HEK293 (cell line): ENCODE results near the gene AMZ2.

Source experiments
- GLI2 ChIP-seq: fragments of 450-650 bp; formaldehyde crosslinking; IDR thresholded peaks from 2 replicates; pipeline ENCODE4; 2017; ENCODE audit warnings: missing biosample characterization, missing genetic modification characterization, low read depth, borderline replicate concordance
- GLIS2 ChIP-seq: fragments of 450-650 bp; formaldehyde crosslinking; IDR thresholded peaks from 2 replicates; pipeline ENCODE4 v1.5.1; 2016; ENCODE audit warnings: missing biosample characterization, missing genetic modification characterization
- KLF10 ChIP-seq: fragments of 450-650 bp; IDR thresholded peaks from 2 replicates; pipeline ENCODE4 v1.5.1; 2018; ENCODE audit warnings: missing biosample characterization, mild to moderate bottlenecking, missing genetic modification characterization
- OVOL3 ChIP-seq: fragments of 450-650 bp; formaldehyde crosslinking; IDR thresholded peaks from 2 replicates; pipeline ENCODE4 v1.5.1; 2016; ENCODE audit warnings: missing biosample characterization, missing genetic modification characterization
- SCRT1 ChIP-seq: fragments of 450-650 bp; formaldehyde crosslinking; IDR thresholded peaks from 2 replicates; pipeline ENCODE4 v1.5.1; 2016; ENCODE audit warnings: missing biosample characterization, missing genetic modification characterization, borderline replicate concordance
- SP7 ChIP-seq: fragments of 450-650 bp; formaldehyde crosslinking; IDR thresholded peaks from 2 replicates; pipeline ENCODE4 v1.5.1; 2016; ENCODE audit warnings: missing biosample characterization, missing genetic modification characterization
- YY2 ChIP-seq: fragments of 450-650 bp; formaldehyde crosslinking; IDR thresholded peaks from 2 replicates; pipeline ENCODE4 v1.5.1; 2016; ENCODE audit warnings: missing biosample characterization, missing genetic modification characterization
- ZFP69B ChIP-seq: fragments of 450-650 bp; formaldehyde crosslinking; IDR thresholded peaks from 2 replicates; pipeline ENCODE4 v1.5.1; 2016; ENCODE audit warnings: missing biosample characterization, missing genetic modification characterization
- ZIC2 ChIP-seq: fragments of 450-650 bp; formaldehyde crosslinking; IDR thresholded peaks from 2 replicates; pipeline ENCODE4 v1.5.1; 2016; ENCODE audit warnings: missing biosample characterization, missing genetic modification characterization
- ZNF121 ChIP-seq: fragments of 450-650 bp; formaldehyde crosslinking; IDR thresholded peaks from 2 replicates; pipeline ENCODE4 v1.5.1; 2016; ENCODE audit warnings: missing biosample characterization, missing genetic modification characterization
- ZNF223 ChIP-seq: fragments of 450-650 bp; formaldehyde crosslinking; IDR thresholded peaks from 2 replicates; pipeline ENCODE4 v1.5.1; 2016; ENCODE audit warnings: missing biosample characterization, missing genetic modification characterization
- ZNF366 ChIP-seq: fragments of 450-650 bp; formaldehyde crosslinking; conservative IDR thresholded peaks from 2 replicates; pipeline ENCODE4 v1.5.1; 2016; ENCODE audit warnings: missing biosample characterization, missing genetic modification characterization
- ZNF426 ChIP-seq: fragments of 450-650 bp; formaldehyde crosslinking; IDR thresholded peaks from 2 replicates; pipeline ENCODE4 v1.5.1; 2017; ENCODE audit warnings: missing biosample characterization, missing genetic modification characterization, mild to moderate bottlenecking, inconsistent platforms, moderate library complexity
- ZNF488 ChIP-seq: fragments of 450-650 bp; formaldehyde crosslinking; IDR thresholded peaks from 2 replicates; pipeline ENCODE4 v1.5.1; 2016; ENCODE audit warnings: missing biosample characterization, missing genetic modification characterization
- ZNF514 ChIP-seq: fragments of 450-650 bp; formaldehyde crosslinking; IDR thresholded peaks from 2 replicates; pipeline ENCODE4 v1.5.1; 2016; ENCODE audit warnings: missing biosample characterization, missing genetic modification characterization
- ZNF521 ChIP-seq: fragments of 450-650 bp; formaldehyde crosslinking; IDR thresholded peaks from 2 replicates; pipeline ENCODE4 v1.5.1; 2017; ENCODE audit warnings: missing biosample characterization, mild to moderate bottlenecking, missing genetic modification characterization
- ZNF530 ChIP-seq: fragments of 450-650 bp; formaldehyde crosslinking; IDR thresholded peaks from 2 replicates; pipeline ENCODE4 v1.5.1; 2016; ENCODE audit warnings: low read depth, missing biosample characterization, missing genetic modification characterization
- ZNF561 ChIP-seq: fragments of 450-650 bp; IDR thresholded peaks from 2 replicates; pipeline ENCODE4 v1.5.1; 2018; ENCODE audit warnings: missing biosample characterization, missing genetic modification characterization, borderline replicate concordance
- ZNF571 ChIP-seq: fragments of 450-650 bp; formaldehyde crosslinking; IDR thresholded peaks from 2 replicates; pipeline ENCODE4 v1.5.0; 2017; ENCODE audit warnings: missing biosample characterization, missing genetic modification characterization
- ZNF580 ChIP-seq: fragments of 450-650 bp; formaldehyde crosslinking; IDR thresholded peaks from 2 replicates; pipeline ENCODE4 v1.5.1; 2016; ENCODE audit warnings: missing biosample characterization, missing genetic modification characterization
- ZNF624 ChIP-seq: fragments of 450-650 bp; formaldehyde crosslinking; IDR thresholded peaks from 2 replicates; pipeline ENCODE4 v1.5.1; 2017; ENCODE audit warnings: missing biosample characterization, missing genetic modification characterization
- ZNF629 ChIP-seq: fragments of 450-650 bp; formaldehyde crosslinking; IDR thresholded peaks from 2 replicates; pipeline ENCODE4 v1.5.1; 2017; ENCODE audit warnings: missing biosample characterization, missing genetic modification characterization
- ZNF660 ChIP-seq: fragments of 450-650 bp; IDR thresholded peaks from 2 replicates; pipeline ENCODE4 v1.5.1; 2018; ENCODE audit warnings: missing biosample characterization, mild to moderate bottlenecking, missing genetic modification characterization
- ZNF677 ChIP-seq: fragments of 450-650 bp; IDR thresholded peaks from 2 replicates; pipeline ENCODE4 v1.5.0; 2018; ENCODE audit warnings: missing biosample characterization, mild to moderate bottlenecking, missing genetic modification characterization, moderate library complexity
- ZNF701 ChIP-seq: fragments of 450-650 bp; formaldehyde crosslinking; IDR thresholded peaks from 2 replicates; pipeline ENCODE4 v1.5.1; 2016; ENCODE audit warnings: missing biosample characterization, missing genetic modification characterization
- ZNF707 ChIP-seq: fragments of 450-650 bp; formaldehyde crosslinking; IDR thresholded peaks from 2 replicates; pipeline ENCODE4 v1.5.1; 2016; ENCODE audit warnings: missing biosample characterization, missing genetic modification characterization
- ZNF777 ChIP-seq: fragments of 450-650 bp; formaldehyde crosslinking; IDR thresholded peaks from 2 replicates; pipeline ENCODE4 v1.5.1; 2017; ENCODE audit warnings: missing biosample characterization, missing genetic modification characterization, borderline replicate concordance
- ZSCAN16 ChIP-seq: fragments of 450-650 bp; formaldehyde crosslinking; IDR thresholded peaks from 2 replicates; pipeline ENCODE4 v1.5.1; 2016; ENCODE audit warnings: missing biosample characterization, missing genetic modification characterization
- TF ChIP-seq, protein P1 (sequence below): fragments of 450-650 bp; formaldehyde crosslinking; IDR thresholded peaks from 2 replicates; pipeline ENCODE4 v1.5.1; 2017; ENCODE audit warnings: missing biosample characterization, missing genetic modification characterization
- TF ChIP-seq, protein P2 (sequence below): fragments of 450-650 bp; formaldehyde crosslinking; IDR thresholded peaks from 2 replicates; pipeline ENCODE4 v1.5.1; 2017; ENCODE audit warnings: missing biosample characterization, mild to moderate bottlenecking, missing genetic modification characterization, moderate library complexity
- TF ChIP-seq, protein P3 (sequence below): fragments of 450-650 bp; IDR thresholded peaks from 2 replicates; pipeline ENCODE4 v1.5.1; 2018; ENCODE audit warnings: missing biosample characterization, missing genetic modification characterization
- TF ChIP-seq, protein P4 (sequence below): IDR thresholded peaks from 2 replicates; pipeline ENCODE4 v1.6.1; 2011; ENCODE audit warnings: mild to moderate bottlenecking, low read depth, low read length, borderline replicate concordance

The AMZ2 gene

GRCh38 chr17:68290268-68290954, 42.6 kb downstream of the AMZ2 start (continued):
- no peak for TF ChIP-seq ZNF488 (tag by site-specific recombination)
- TF ChIP-seq ZNF514 (tag by site-specific recombination): no peak
- TF ChIP-seq, protein P1, sequence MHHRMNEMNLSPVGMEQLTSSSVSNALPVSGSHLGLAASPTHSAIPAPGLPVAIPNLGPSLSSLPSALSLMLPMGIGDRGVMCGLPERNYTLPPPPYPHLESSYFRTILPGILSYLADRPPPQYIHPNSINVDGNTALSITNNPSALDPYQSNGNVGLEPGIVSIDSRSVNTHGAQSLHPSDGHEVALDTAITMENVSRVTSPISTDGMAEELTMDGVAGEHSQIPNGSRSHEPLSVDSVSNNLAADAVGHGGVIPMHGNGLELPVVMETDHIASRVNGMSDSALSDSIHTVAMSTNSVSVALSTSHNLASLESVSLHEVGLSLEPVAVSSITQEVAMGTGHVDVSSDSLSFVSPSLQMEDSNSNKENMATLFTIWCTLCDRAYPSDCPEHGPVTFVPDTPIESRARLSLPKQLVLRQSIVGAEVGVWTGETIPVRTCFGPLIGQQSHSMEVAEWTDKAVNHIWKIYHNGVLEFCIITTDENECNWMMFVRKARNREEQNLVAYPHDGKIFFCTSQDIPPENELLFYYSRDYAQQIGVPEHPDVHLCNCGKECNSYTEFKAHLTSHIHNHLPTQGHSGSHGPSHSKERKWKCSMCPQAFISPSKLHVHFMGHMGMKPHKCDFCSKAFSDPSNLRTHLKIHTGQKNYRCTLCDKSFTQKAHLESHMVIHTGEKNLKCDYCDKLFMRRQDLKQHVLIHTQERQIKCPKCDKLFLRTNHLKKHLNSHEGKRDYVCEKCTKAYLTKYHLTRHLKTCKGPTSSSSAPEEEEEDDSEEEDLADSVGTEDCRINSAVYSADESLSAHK (tag by site-specific recombination): no peak
- TF ChIP-seq GLIS2 (tag by site-specific recombination): peak; percentile 55; the same call in 1 of the 2 replicates
- peak; percentile 78 for TF ChIP-seq ZIC2 (tag by site-specific recombination)
- no peak for TF ChIP-seq ZFP69B (tag by site-specific recombination)
- TF ChIP-seq, protein P2, sequence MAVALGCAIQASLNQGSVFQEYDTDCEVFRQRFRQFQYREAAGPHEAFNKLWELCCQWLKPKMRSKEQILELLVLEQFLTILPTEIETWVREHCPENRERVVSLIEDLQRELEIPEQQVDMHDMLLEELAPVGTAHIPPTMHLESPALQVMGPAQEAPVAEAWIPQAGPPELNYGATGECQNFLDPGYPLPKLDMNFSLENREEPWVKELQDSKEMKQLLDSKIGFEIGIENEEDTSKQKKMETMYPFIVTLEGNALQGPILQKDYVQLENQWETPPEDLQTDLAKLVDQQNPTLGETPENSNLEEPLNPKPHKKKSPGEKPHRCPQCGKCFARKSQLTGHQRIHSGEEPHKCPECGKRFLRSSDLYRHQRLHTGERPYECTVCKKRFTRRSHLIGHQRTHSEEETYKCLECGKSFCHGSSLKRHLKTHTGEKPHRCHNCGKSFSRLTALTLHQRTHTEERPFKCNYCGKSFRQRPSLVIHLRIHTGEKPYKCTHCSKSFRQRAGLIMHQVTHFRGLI (tag by site-specific recombination): peak; percentile 86
- peak; percentile 14; the same call in 1 of the 2 replicates for TF ChIP-seq SP7 (tag by site-specific recombination)
- 0 out of 2 replicates have a peak, but pooled peaks have one; percentile 22 for TF ChIP-seq OVOL3 (tag by site-specific recombination)
- 0 out of 2 replicates have a peak, but pooled peaks have one; percentile 10 for TF ChIP-seq ZNF777
- no peak for TF ChIP-seq ZNF530
- no peak for TF ChIP-seq ZNF677 (tag by site-specific recombination)
- no peak for TF ChIP-seq KLF10
- no peak for TF ChIP-seq ZSCAN16 (tag by site-specific recombination)
- TF ChIP-seq ZNF701 (tag by site-specific recombination): no peak
- TF ChIP-seq ZNF660 (tag by site-specific recombination): 0 out of 2 replicates have a peak, but pooled peaks have one; percentile 2
- no peak for TF ChIP-seq ZNF121 (tag by site-specific recombination)
- TF ChIP-seq ZNF624 (tag by site-specific recombination): no peak
- TF ChIP-seq ZNF580 (tag by site-specific recombination): peak; percentile 80; the same call in 1 of the 2 replicates
- TF ChIP-seq, protein P3, sequence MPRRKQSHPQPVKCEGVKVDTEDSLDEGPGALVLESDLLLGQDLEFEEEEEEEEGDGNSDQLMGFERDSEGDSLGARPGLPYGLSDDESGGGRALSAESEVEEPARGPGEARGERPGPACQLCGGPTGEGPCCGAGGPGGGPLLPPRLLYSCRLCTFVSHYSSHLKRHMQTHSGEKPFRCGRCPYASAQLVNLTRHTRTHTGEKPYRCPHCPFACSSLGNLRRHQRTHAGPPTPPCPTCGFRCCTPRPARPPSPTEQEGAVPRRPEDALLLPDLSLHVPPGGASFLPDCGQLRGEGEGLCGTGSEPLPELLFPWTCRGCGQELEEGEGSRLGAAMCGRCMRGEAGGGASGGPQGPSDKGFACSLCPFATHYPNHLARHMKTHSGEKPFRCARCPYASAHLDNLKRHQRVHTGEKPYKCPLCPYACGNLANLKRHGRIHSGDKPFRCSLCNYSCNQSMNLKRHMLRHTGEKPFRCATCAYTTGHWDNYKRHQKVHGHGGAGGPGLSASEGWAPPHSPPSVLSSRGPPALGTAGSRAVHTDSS: no peak
- no peak for TF ChIP-seq ZNF366 (tag by site-specific recombination)
- TF ChIP-seq, protein P4, sequence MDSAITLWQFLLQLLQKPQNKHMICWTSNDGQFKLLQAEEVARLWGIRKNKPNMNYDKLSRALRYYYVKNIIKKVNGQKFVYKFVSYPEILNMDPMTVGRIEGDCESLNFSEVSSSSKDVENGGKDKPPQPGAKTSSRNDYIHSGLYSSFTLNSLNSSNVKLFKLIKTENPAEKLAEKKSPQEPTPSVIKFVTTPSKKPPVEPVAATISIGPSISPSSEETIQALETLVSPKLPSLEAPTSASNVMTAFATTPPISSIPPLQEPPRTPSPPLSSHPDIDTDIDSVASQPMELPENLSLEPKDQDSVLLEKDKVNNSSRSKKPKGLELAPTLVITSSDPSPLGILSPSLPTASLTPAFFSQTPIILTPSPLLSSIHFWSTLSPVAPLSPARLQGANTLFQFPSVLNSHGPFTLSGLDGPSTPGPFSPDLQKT: no peak
- TF ChIP-seq ZNF223 (tag by site-specific recombination): no peak
- TF ChIP-seq ZNF561 (tag by site-specific recombination): no peak; the same call in 1 of the 2 replicates
- TF ChIP-seq YY2 (tag by site-specific recombination): no peak
- no peak for TF ChIP-seq SCRT1
- TF ChIP-seq ZNF426: no peak
- TF ChIP-seq ZNF629 (tag by site-specific recombination): no peak
- TF ChIP-seq ZNF707 (tag by site-specific recombination): no peak
- no peak for TF ChIP-seq ZNF571 (tag by site-specific recombination)
- TF ChIP-seq ZNF521 (tag by site-specific recombination): no peak
- no peak for TF ChIP-seq GLI2
